Dermis blood vessel endothelial cell (primary cell): Measurements from ENCODE around the gene BCL2L13. TPM values are rescaled to one million over a fixed set of nuclear protein-coding genes. Genes with fewer than 3 reads are reported as not detected.

Experiments used
- total RNA-seq: library from RNA; depleted of rRNA; stranded (reverse); fragments of >200 nt; gene quantifications from 2 replicates; pipeline ENCODE4 v1.2.3, GENCODE V29; 2014

BCL2L13 gene
- total RNA-seq, 1 donor from 2014 or later = 42.0 TPM

Other genes with a start within 250 kb of the BCL2L13 start
- gene SLC25A18, start 75.3 kb upstream of the BCL2L13 start, total RNA-seq = not detected in 2 replicates
- gene ATP6V1E1, start 10.0 kb upstream of the BCL2L13 start, total RNA-seq = 139 and 140 TPM in 2 replicates
- 45.3 and 79.7 TPM in 2 replicates for gene BID, start 135.7 kb downstream of the BCL2L13 start, total RNA-seq